Natural killer cell (primary cell): ENCODE results near the gene NPEPPS. TPM values are rescaled to one million over a fixed set of nuclear protein-coding genes. Genes with fewer than 3 reads are reported as not detected.

Experiments
- ATAC-seq, 3 donors: fragments of 150-1000 bp in 2 of 3; fragments of 200-7000 bp in 1 of 3; cut with Tn5 transposase; 1 replicate in 1 of 3; 2 replicates in 2 of 3; pipeline ENCODE4 v1.10.0; 2021; ENCODE audit warnings: mild to moderate bottlenecking in 2 of 3, moderate library complexity in 2 of 3
- DNase-seq, 2 donors: peaks; one replicate each; pipeline versions ENCODE4 v3.0.0 to v3.0.0-alpha.2; 2013 to 2021; ENCODE audit warnings: mixed read lengths in 1 of 2
- H3K27ac ChIP-seq: one replicate; pipeline ENCODE4 v1.5.1; 2013; ENCODE audit warnings: mild to moderate bottlenecking, low read length
- H3K27me3 ChIP-seq: one replicate; pipeline ENCODE4 v1.6.1; 2013; ENCODE audit warnings: low read length; ENCODE audit not compliant: control insufficient read depth, insufficient read depth
- H3K36me3 ChIP-seq: one replicate; pipeline ENCODE4 v1.6.1; 2013; ENCODE audit warnings: low read length; ENCODE audit not compliant: control insufficient read depth, insufficient read depth
- H3K4me1 ChIP-seq: one replicate; pipeline ENCODE4 v1.6.1; 2013; ENCODE audit warnings: low read length; ENCODE audit not compliant: control insufficient read depth, insufficient read depth
- H3K4me3 ChIP-seq: one replicate; pipeline ENCODE4 v1.5.1; 2013; ENCODE audit warnings: low read length
- H3K9me3 ChIP-seq: one replicate; pipeline ENCODE4 v1.6.1; 2013; ENCODE audit warnings: low read length; ENCODE audit not compliant: control insufficient read depth, insufficient read depth
- H3K27ac Mint-ChIP-seq, 2 donors: one replicate each; pipeline ENCODE4 v1.8.0; 2022; ENCODE audit warnings: mild to moderate bottlenecking in 2 of 2, mixed read lengths in 2 of 2, moderate library complexity in 1 of 2
- H3K27me3 Mint-ChIP-seq, 2 donors: one replicate each; pipeline ENCODE4 v1.8.0; 2022; ENCODE audit warnings: low read depth in 2 of 2, mixed read lengths in 2 of 2
- H3K36me3 Mint-ChIP-seq: one replicate; pipeline ENCODE4 v1.8.0; 2022; ENCODE audit warnings: mixed read lengths
- H3K4me1 Mint-ChIP-seq, 2 donors: one replicate each; pipeline ENCODE4 v1.8.0; 2022; ENCODE audit warnings: mixed read lengths in 2 of 2
- H3K4me3 Mint-ChIP-seq: one replicate; pipeline ENCODE4 v1.8.0; 2022; ENCODE audit warnings: mild to moderate bottlenecking, moderate library complexity, mixed read lengths
- H3K9me3 Mint-ChIP-seq, 2 donors: one replicate each; pipeline ENCODE4 v1.8.0; 2022; ENCODE audit warnings: mixed read lengths in 2 of 2
- CTCF ChIP-seq: fragments of 200-600 bp; IDR thresholded peaks from one replicate; pipeline ENCODE4 v1.8.0; 2022; ENCODE audit warnings: antibody characterized with exemption
- WGBS: methylation state at CpG from one replicate; pipeline ENCODE4 v1.1.7; 2013; ENCODE audit warnings: missing lambda C conversion rate; ENCODE audit not compliant: insufficient coverage; 5-methylcytosine and 5-hydroxymethylcytosine counted together
- intact Hi-C: fragments of 100-400 bp; cut with micrococcal nuclease; formaldehyde crosslinking; loops from one replicate; pipeline ENCODE4 v1.14.2; 2022
- total RNA-seq, 4 donors: library from RNA; stranded (reverse); fragments of 120-200 nt in 1 of 4; gene quantifications; one replicate each; pipeline versions ENCODE4 v1.2.3 to v1.2.4, GENCODE V29; 2013 to 2022

NPEPPS gene
- total RNA-seq, 3 donors from 2014 or later (not counting 1 experiment from before 2014, with no cell fraction given), result 139 to 168 (median 153) TPM

GRCh38 chr17:47636273-47637030 lies 105.5 kb downstream of the NPEPPS start:
- Mint-ChIP-seq H3K36me3 (no peaks in the 10 kb centered on the region), H3K27me3 (no peaks in the 10 kb centered on the region), H3K4me3 (no peak overlapping the region), H3K27ac (peak overlapping the region; percentile 65 to 67), H3K4me1 (peaks cover 20 to 22% of the 10 kb centered on the region in 2 donors), H3K9me3 (no peaks in the 10 kb centered on the region)
- DNase-seq, result no peak
- no peak for TF ChIP-seq CTCF
- no peak for ATAC-seq
- 34% methylated on average over 2 of the region's 2 CpGs for WGBS
- intact Hi-C loops, result no loop called here
- H3K4me1 ChIP-seq, result peaks cover 24% of the 10 kb centered on the region
- no peaks in the 10 kb centered on the region for H3K36me3 ChIP-seq
- no peaks in the 10 kb centered on the region for H3K27me3 ChIP-seq
- H3K9me3 ChIP-seq, result no peaks in the 10 kb centered on the region
- H3K4me3 ChIP-seq, result no peak overlapping the region
- no peak overlapping the region for H3K27ac ChIP-seq

GRCh38 chr17:47638903-47639302 lies 108.0 kb downstream of the NPEPPS start:
- Mint-ChIP-seq H3K4me3 (no peak overlapping the region), H3K9me3 (no peaks in the 10 kb centered on the region), H3K36me3 (no peaks in the 10 kb centered on the region), H3K27ac (no peak overlapping the region), H3K27me3 (no peaks in the 10 kb centered on the region), H3K4me1 (peaks cover 18 to 19% of the 10 kb centered on the region in 2 donors)
- Histone ChIP-seq H3K4me1 (peaks cover 24% of the 10 kb centered on the region), H3K27ac (no peak overlapping the region), H3K36me3 (no peaks in the 10 kb centered on the region), H3K4me3 (no peak overlapping the region), H3K27me3 (no peaks in the 10 kb centered on the region), H3K9me3 (no peaks in the 10 kb centered on the region)
- ATAC-seq (no peak), DNase-seq (no peak)
- WGBS, result 87% methylated on average over 5 of the region's 5 CpGs
- no peak for TF ChIP-seq CTCF
- intact Hi-C loops, result no loop called here

- no peak overlapping the region for H3K4me3 ChIP-seq
- no peak for TF ChIP-seq CTCF
- H3K36me3 ChIP-seq, result no peaks in the 10 kb centered on the region
- intact Hi-C loops, result no loop called here
- 89% methylated on average over 2 of the region's 3 CpGs for WGBS
- ATAC-seq (no peak), DNase-seq (no peak)
- Mint-ChIP-seq H3K27ac (no peak overlapping the region), H3K4me1 (peaks cover 11 to 12% of the 10 kb centered on the region in 2 donors), H3K36me3 (no peaks in the 10 kb centered on the region), H3K27me3 (no peaks in the 10 kb centered on the region), H3K4me3 (no peak overlapping the region), H3K9me3 (no peaks in the 10 kb centered on the region)
- H3K9me3 ChIP-seq, result no peaks in the 10 kb centered on the region
- H3K27me3 ChIP-seq, result no peaks in the 10 kb centered on the region
- no peak overlapping the region for H3K27ac ChIP-seq
- H3K4me1 ChIP-seq, result peaks cover 16% of the 10 kb centered on the region
Measured at GRCh38 chr17:47640076-47640475, 109.2 kb downstream of the NPEPPS start.

- WGBS, result 94% methylated on average over 4 of the region's 4 CpGs
- ATAC-seq (no peak), DNase-seq (no peak)
- Mint-ChIP-seq H3K27ac (no peak overlapping the region), H3K36me3 (no peaks in the 10 kb centered on the region), H3K4me1 (peaks cover 5 to 8% of the 10 kb centered on the region in 2 donors), H3K4me3 (no peak overlapping the region), H3K9me3 (no peaks in the 10 kb centered on the region), H3K27me3 (no peaks in the 10 kb centered on the region)
- no peak for TF ChIP-seq CTCF
- Histone ChIP-seq H3K27me3 (no peaks in the 10 kb centered on the region), H3K9me3 (no peaks in the 10 kb centered on the region), H3K4me3 (no peak overlapping the region), H3K27ac (no peak overlapping the region), H3K4me1 (peaks cover 6% of the 10 kb centered on the region), H3K36me3 (no peaks in the 10 kb centered on the region)
- intact Hi-C loops, result no loop called here
Measured at GRCh38 chr17:47641202-47641601, 110.3 kb downstream of the NPEPPS start.
